Prostate gland (tissue), 2 donors: Measurements from ENCODE around the gene CT45A3. TPM values are rescaled to one million over a fixed set of nuclear protein-coding genes. Genes with fewer than 3 reads are reported as not detected.
"Not testable (repeated sequence)": the region's sequence is repeated elsewhere in the genome, so short reads cannot be mapped to it uniquely, and the experiment has no call there.

Experiments
- DNase-seq: peaks from one replicate; pipeline ENCODE4 v3.0.0-alpha.2; 2019; ENCODE audit warnings: low spot score
- H3K27ac ChIP-seq, 2 donors: fragments of 200-600 bp; sonication (generic); 2 replicates each; pipeline ENCODE4 v1.5.1; 2017 to 2019
- H3K27me3 ChIP-seq: fragments of 200-600 bp; sonication (generic); replicated peaks from 2 replicates; pipeline ENCODE4 v1.5.1; 2019; ENCODE audit not compliant: insufficient read depth
- H3K36me3 ChIP-seq, 2 donors: fragments of 200-600 bp; sonication (generic); 1 replicate in 1 of 2; 2 replicates in 1 of 2; pipeline versions ENCODE4 v1.5.1 to v1.8.1; 2017 to 2019
- H3K4me1 ChIP-seq: fragments of 200-600 bp; sonication (generic); replicated peaks from 2 replicates; pipeline ENCODE4 v1.5.1; 2019
- H3K4me3 ChIP-seq, 2 donors: fragments of 200-600 bp; sonication (generic); 2 replicates each; pipeline ENCODE4 v1.5.1; 2017 to 2019
- H3K9me3 ChIP-seq: fragments of 200-600 bp; sonication (generic); 2 replicates; pipeline ENCODE4 v1.5.1; 2017
- POLR2A ChIP-seq: fragments of 450-650 bp; IDR thresholded peaks from one replicate; pipeline ENCODE4 v1.6.1; 2016; ENCODE audit warnings: antibody characterized with exemption, mild to moderate bottlenecking
- POLR2AphosphoS5 ChIP-seq: sonication (generic); formaldehyde crosslinking; IDR thresholded peaks from one replicate; pipeline ENCODE4 v1.6.1; 2017; ENCODE audit warnings: antibody characterized with exemption
- WGBS: methylation state at CpG from one replicate; pipeline ENCODE4 v1.1.5; 2018; 5-methylcytosine and 5-hydroxymethylcytosine counted together
- intact Hi-C: fragments of 100-400 bp; cut with DNase I; formaldehyde crosslinking; loops from one replicate; pipeline ENCODE4 v1.14.2; 2022
- total RNA-seq, 2 donors: library from RNA; depleted of rRNA; stranded (reverse); fragments of >200 nt; gene quantifications; one replicate each; pipeline ENCODE4 v1.1.0, GENCODE V29; 2016
- TF ChIP-seq, protein P1 (sequence below), 4 experiments: fragments of 200-600 bp in 2 of 4; fragments of 450-650 bp in 2 of 4; sonication (generic) in 2 of 4; IDR thresholded peaks; 1 replicate in 3 of 4; 2 replicates in 1 of 4; pipeline ENCODE4 v1.5.1; 2016 to 2019; ENCODE audit warnings: antibody characterized with exemption in 4 of 4, mild to moderate bottlenecking in 2 of 4, moderate library complexity in 2 of 4

The CT45A3 gene, protein sequence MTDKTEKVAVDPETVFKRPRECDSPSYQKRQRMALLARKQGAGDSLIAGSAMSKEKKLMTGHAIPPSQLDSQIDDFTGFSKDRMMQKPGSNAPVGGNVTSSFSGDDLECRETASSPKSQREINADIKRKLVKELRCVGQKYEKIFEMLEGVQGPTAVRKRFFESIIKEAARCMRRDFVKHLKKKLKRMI
- total RNA-seq: 10 to 100 TPM in 1 of 2 donors, not detected in 1; 12.0 TPM

GRCh38 chrX:135768091-135768490 is at the start of gene CT45A3:
Gene CT45A3, minus strand, starts transcription at chrX:135768191. Its CDS starts 3,747 bp downstream, at chrX:135764444.
- H3K4me1 ChIP-seq, H3K4me3 ChIP-seq, intact Hi-C loops, H3K27ac ChIP-seq, H3K36me3 ChIP-seq, DNase-seq, H3K27me3 ChIP-seq, H3K9me3 ChIP-seq: not testable (repeated sequence)
- WGBS: no CpG with 5 or more reads among the region's 17 CpGs

- intact Hi-C loops, H3K4me1 ChIP-seq, H3K36me3 ChIP-seq, H3K27ac ChIP-seq, H3K9me3 ChIP-seq, DNase-seq, H3K27me3 ChIP-seq, H3K4me3 ChIP-seq: not testable (repeated sequence)
- WGBS: no CpG with 5 or more reads among the region's 16 CpGs
These were observed 34.7 kb upstream of the CT45A3 start, which contains the start of gene CT45A6 for GRCh38 chrX:135802687-135803086. Gene CT45A6, minus strand, starts transcription at chrX:135802787. Its CDS starts 3,794 bp downstream, at chrX:135798993.

DNA sequence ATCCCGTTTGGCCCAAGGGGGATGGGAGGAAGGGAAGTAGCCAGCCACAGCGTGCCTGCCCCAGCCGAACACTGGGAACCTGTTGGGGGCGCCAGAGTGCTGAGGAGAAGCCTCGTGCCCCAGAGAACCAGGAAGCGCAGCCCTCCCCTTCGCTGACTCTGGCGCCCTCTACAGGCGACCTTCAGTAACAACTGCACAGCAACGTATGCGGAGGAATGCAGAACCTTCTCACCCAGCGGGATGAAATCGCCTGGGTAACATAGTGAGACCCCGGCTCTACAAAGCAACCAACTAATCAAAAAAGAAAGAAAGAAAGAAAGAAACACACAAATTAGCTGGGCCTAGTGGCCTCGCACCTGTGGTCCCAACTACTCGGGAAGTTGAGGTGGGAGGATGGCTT is 17.4 kb upstream of the CT45A3 start, which contains the start of gene CT45A5:
TSS of gene CT45A5 (minus strand) at position 101 of the 400 bp plus-strand sequence. CDS start 3,774 bp downstream, outside the sequence.
- no CpG with 5 or more reads among the region's 16 CpGs for WGBS
- H3K36me3 ChIP-seq, DNase-seq, H3K4me1 ChIP-seq, H3K4me3 ChIP-seq, H3K9me3 ChIP-seq, H3K27me3 ChIP-seq, H3K27ac ChIP-seq, intact Hi-C loops: not testable (repeated sequence)

DNA sequence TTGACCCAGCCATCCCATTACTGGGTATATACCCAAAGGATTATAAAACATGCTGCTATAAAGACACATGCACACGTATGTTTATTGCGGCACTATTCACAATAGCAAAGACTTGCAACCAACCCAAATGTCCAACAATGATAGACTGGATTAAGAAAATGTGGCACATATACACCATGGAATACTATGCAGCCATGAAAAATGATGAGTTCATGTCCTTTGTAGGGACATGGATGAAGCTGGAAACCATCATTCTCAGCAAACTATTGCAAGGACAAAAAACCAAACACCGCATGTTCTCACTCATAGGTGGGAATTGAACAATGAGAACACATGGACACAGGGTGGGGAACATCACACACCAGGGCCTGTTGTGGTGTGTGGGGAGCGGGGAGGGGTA is 23.3 kb downstream of the CT45A3 start:
- H3K4me3 ChIP-seq, H3K27me3 ChIP-seq, H3K4me1 ChIP-seq, H3K27ac ChIP-seq, intact Hi-C loops, H3K36me3 ChIP-seq, DNase-seq, H3K9me3 ChIP-seq: not testable (repeated sequence)
- 93% methylated on average over 3 of the region's 4 CpGs for WGBS

DNA sequence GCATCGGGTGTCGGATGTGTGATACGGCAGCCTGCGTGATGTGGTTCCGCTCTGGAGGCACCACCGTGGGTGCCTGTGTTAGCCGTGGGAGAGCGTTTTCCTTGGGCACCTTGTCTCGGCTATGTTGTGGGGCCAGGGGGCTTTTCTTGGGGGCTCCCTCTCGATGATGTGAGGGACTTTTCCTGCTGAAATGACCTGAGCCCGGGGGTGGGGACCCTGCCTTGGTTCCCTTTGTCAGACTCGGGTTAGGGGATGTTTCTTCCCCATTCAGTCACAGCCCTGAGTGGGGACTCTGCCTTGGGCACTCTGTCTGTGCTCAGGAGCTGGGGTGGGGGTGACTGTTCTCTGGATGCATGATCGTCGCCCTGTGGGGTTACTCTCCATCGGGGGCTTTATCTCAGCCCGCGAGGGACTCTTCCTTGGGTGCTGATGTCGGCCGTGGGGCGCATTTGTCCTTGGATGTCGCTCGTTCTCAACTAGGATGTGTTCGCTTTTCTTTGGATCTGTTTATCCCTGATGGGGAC is 26.7 kb downstream of the CT45A3 start:
- no peak for TF ChIP-seq POLR2A
- TF ChIP-seq POLR2AphosphoS5: no peak
- TF ChIP-seq, protein P1, sequence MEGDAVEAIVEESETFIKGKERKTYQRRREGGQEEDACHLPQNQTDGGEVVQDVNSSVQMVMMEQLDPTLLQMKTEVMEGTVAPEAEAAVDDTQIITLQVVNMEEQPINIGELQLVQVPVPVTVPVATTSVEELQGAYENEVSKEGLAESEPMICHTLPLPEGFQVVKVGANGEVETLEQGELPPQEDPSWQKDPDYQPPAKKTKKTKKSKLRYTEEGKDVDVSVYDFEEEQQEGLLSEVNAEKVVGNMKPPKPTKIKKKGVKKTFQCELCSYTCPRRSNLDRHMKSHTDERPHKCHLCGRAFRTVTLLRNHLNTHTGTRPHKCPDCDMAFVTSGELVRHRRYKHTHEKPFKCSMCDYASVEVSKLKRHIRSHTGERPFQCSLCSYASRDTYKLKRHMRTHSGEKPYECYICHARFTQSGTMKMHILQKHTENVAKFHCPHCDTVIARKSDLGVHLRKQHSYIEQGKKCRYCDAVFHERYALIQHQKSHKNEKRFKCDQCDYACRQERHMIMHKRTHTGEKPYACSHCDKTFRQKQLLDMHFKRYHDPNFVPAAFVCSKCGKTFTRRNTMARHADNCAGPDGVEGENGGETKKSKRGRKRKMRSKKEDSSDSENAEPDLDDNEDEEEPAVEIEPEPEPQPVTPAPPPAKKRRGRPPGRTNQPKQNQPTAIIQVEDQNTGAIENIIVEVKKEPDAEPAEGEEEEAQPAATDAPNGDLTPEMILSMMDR (IDR thresholded peaks at IDR 0.05): no peak
- no peaks in the 10 kb centered on the region for H3K4me1 ChIP-seq
- no peaks in the 10 kb centered on the region for H3K36me3 ChIP-seq
- no peaks in the 10 kb centered on the region for H3K9me3 ChIP-seq
- no peak overlapping the region for H3K4me3 ChIP-seq
- no peak overlapping the region for H3K27ac ChIP-seq
- H3K27me3 ChIP-seq: no peaks in the 10 kb centered on the region
- intact Hi-C loops: no loop called here
- DNase-seq: no peak
- 97% methylated on average over 21 of the region's 23 CpGs for WGBS

GRCh38 chrX:135740681-135741149 is 27.3 kb downstream of the CT45A3 start:
- WGBS: 66% methylated on average over 15 of the region's 18 CpGs
- DNase-seq: no peak
- no peaks in the 10 kb centered on the region for H3K36me3 ChIP-seq
- H3K27ac ChIP-seq: no peak overlapping the region
- no peaks in the 10 kb centered on the region for H3K9me3 ChIP-seq
- H3K27me3 ChIP-seq: no peaks in the 10 kb centered on the region
- H3K4me3 ChIP-seq: no peak overlapping the region
- intact Hi-C loops: no loop called here
- H3K4me1 ChIP-seq: no peaks in the 10 kb centered on the region
- no peak for TF ChIP-seq POLR2AphosphoS5
- TF ChIP-seq POLR2A: no peak
- TF ChIP-seq, protein P1 (IDR thresholded peaks at IDR 0.05): no peak
